ENCODE data around the gene TNRC18. TPM values are rescaled to one million over a fixed set of nuclear protein-coding genes. Genes with fewer than 3 reads are reported as not detected.

The TNRC18 gene
- total and polyA plus RNA-seq, 9 of the 15 experiments (the other 6 are each of a cell fraction or from before 2014, with no cell fraction given): 0.03 to 43.2 (median 18.0) TPM

GRCh38 chr7:5413449-5413786 is 10.2 kb downstream of the TNRC18 start:
- Histone ChIP-seq H2AFZ (ENCODE audit: low read depth, low read length) (no peak overlapping the region), H3K36me3 (ENCODE audit: control insufficient read depth, insufficient read depth, low read length) (peaks cover 13% of the 10 kb centered on the region; the same call in 1 of the 3 replicates), H3K4me2 (ENCODE audit: insufficient read depth, low read length) (no peak overlapping the region), H3K9me1 (ENCODE audit: control insufficient read depth, insufficient read depth, low read length) (no peaks in the 10 kb centered on the region), H3K4me3 (no peak overlapping the region), H3K27ac (ENCODE audit: extremely low read depth, low read depth, low read length) (no peak overlapping the region; the same call in 2 of the 3 replicates), H3K79me2 (ENCODE audit: control insufficient read depth, insufficient read depth, low read length) (peaks cover 23% of the 10 kb centered on the region), H3K4me1 (replicated peaks in 1 of 2; ENCODE audit: control insufficient read depth in 2 of 2, insufficient read depth in 2 of 2, low read length in 2 of 2) (peaks cover 5 to 9% of the 10 kb centered on the region in 2 experiments; a peak in 4 of 5 replicates), H3K27me3 (ENCODE audit: control insufficient read depth in 2 of 2, insufficient read depth in 2 of 2, low read length in 2 of 2) (no peaks in the 10 kb centered on the region), H3K9me3 (replicated peaks; ENCODE audit: control insufficient read depth, insufficient read depth, low read depth, low read length) (no peaks in the 10 kb centered on the region), H3K9ac (ENCODE audit: insufficient read depth in 1 of 2, low read depth in 2 of 2, low read length in 2 of 2) (no peak overlapping the region), H4K20me1 (replicated peaks; ENCODE audit: control insufficient read depth, insufficient read depth, low read length) (no peaks in the 10 kb centered on the region)
- POLR2A ChIA-PET: no interaction called here
- CTCF ChIA-PET (ENCODE audit: low intra/inter-chr PET ratio): no interaction called here
- ATAC-seq (peak; percentile 15; the same call in 2 of the 3 replicates), DNase-seq (ENCODE audit: extremely low read depth in 1 of 4, low spot score in 3 of 4) (no peak), FAIRE-seq (no peak)
- no TSS peak for BruUV-seq (replicated peaks)
- TF ChIP-seq ZC3H4 (CRISPR knock-in tag; IDR thresholded peaks at IDR 0.05; ENCODE audit: borderline replicate concordance): no peak
- no peak for TF ChIP-seq KDM1A (IDR thresholded peaks at IDR 0.05)
- TF ChIP-seq ZNF740 (CRISPR knock-in tag; IDR thresholded peaks at IDR 0.05): no peak
- no peak for TF ChIP-seq ZNF740 (tag; IDR thresholded peaks at IDR 0.05)
- TF ChIP-seq EHMT2 (IDR thresholded peaks at IDR 0.05): no peak
- TF ChIP-seq HDAC3 (IDR thresholded peaks at IDR 0.05; ENCODE audit: borderline replicate concordance, partially characterized antibody): no peak
- TF ChIP-seq FOXJ2 (tag; IDR thresholded peaks at IDR 0.05): no peak
- TF ChIP-seq HMBOX1 (IDR thresholded peaks at IDR 0.05): 0 out of 2 replicates have a peak, but pooled peaks have one; percentile 30
- intact Hi-C loops (cut with micrococcal nuclease): no loop called here
- in situ Hi-C loops (cut with MboI): no loop called here
- 71% methylated on average over 6 of the region's 6 CpGs for WGBS (ENCODE audit: insufficient coverage, low coverage, missing lambda C conversion rate)
